HepG2 (cell line): Measurements from ENCODE around the gene C2orf81. TPM values are rescaled to one million over a fixed set of nuclear protein-coding genes. Genes with fewer than 3 reads are reported as not detected.

ENCODE experiments used
- ATAC-seq: fragments of 200-7000 bp; cut with Tn5 transposase; 3 replicates; pipeline ENCODE4 v1.9.1; 2020; ENCODE audit warnings: mild to moderate bottlenecking, moderate library complexity
- BruUV-seq: library from RNA; stranded (reverse); fragments of 400-500 nt; replicated peaks from 2 replicates; lab custom pipeline; 2021; lab: Mats Ljungman, UMichigan
- CTCF ChIA-PET: fragments of 300-600 bp; formaldehyde crosslinking; extraction: SDS; loops from one replicate; lab custom pipeline; 2021; ENCODE audit warnings: low total read pairs, inconsistent platforms, low intra/inter-chr PET ratio; lab: Yijun Ruan, JAX
- POLR2A ChIA-PET: fragments of 350-600 bp; sonication (Branson Sonifier 250); formaldehyde crosslinking; loops from one replicate; lab custom pipeline; 2020; ENCODE audit warnings: antibody characterized with exemption, inconsistent platforms; lab: Yijun Ruan, JAX
- DNase-seq: peaks from one replicate; pipeline ENCODE4 v3.0.0-alpha.2; 2015; ENCODE audit warnings: low spot score
- FAIRE-seq: peaks from 3 replicates; lab custom pipeline; 2011; peaks lifted over from hg19 to GRCh38; lab: Jason Lieb, UNC
- H2AFZ ChIP-seq: one replicate; pipeline ENCODE4 v1.6.1; 2011; ENCODE audit warnings: low read length, inconsistent platforms
- H3K27ac ChIP-seq: fragments of 300-600 bp; 3 replicates; pipeline ENCODE4 v1.8.0; 2011; ENCODE audit warnings: mixed run types, mild to moderate bottlenecking, mixed read lengths, low read length, inconsistent platforms; ENCODE audit not compliant: insufficient read depth; ENCODE audit errors: extremely low read length
- H3K27me3 ChIP-seq, 2 experiments: fragments of 200-600 bp in 1 of 2; 2 replicates in 1 of 2; 3 replicates in 1 of 2; pipeline versions ENCODE4 v1.6.0 to v1.8.0; 2011; ENCODE audit warnings: low read length in 2 of 2, mild to moderate bottlenecking in 2 of 2, moderate library complexity in 2 of 2, inconsistent platforms in 1 of 2; ENCODE audit not compliant: insufficient read depth in 2 of 2, control insufficient read depth in 1 of 2
- H3K36me3 ChIP-seq, 2 experiments: fragments of 200-600 bp in 1 of 2; replicated peaks in 1 of 2; 2 replicates in 1 of 2; 3 replicates in 1 of 2; pipeline versions ENCODE4 v1.5.1 to v1.8.0; 2011; ENCODE audit warnings: low read length in 2 of 2, inconsistent platforms in 1 of 2; ENCODE audit not compliant: insufficient read depth in 2 of 2, control insufficient read depth in 1 of 2
- H3K4me1 ChIP-seq: 2 replicates; pipeline ENCODE4 v1.5.1; 2012; ENCODE audit warnings: low read length, inconsistent platforms; ENCODE audit not compliant: insufficient read depth
- H3K4me2 ChIP-seq: 2 replicates; pipeline ENCODE4 v1.6.0; 2011; ENCODE audit warnings: low read depth, low read length, inconsistent platforms
- H3K4me3 ChIP-seq, 3 experiments: fragments of 200-600 bp in 1 of 3; sonication (generic), shearing (Covaris generic) in 1 of 3; replicated peaks in 1 of 3; 2 replicates each; pipeline ENCODE4 v1.5.1; 2011 to 2016; ENCODE audit warnings: low read length in 3 of 3, inconsistent platforms in 2 of 3, low read depth in 2 of 3, mild to moderate bottlenecking in 2 of 3, control low read depth in 1 of 3, mixed read lengths in 1 of 3; ENCODE audit not compliant: insufficient read depth in 1 of 3
- H3K79me2 ChIP-seq: one replicate; pipeline ENCODE4 v1.6.1; 2011; ENCODE audit warnings: low read length, inconsistent platforms; ENCODE audit not compliant: insufficient read depth
- H3K9ac ChIP-seq: 2 replicates; pipeline ENCODE4 v1.6.0; 2011; ENCODE audit warnings: mild to moderate bottlenecking, low read depth, low read length, inconsistent platforms; ENCODE audit not compliant: insufficient read depth
- H3K9me3 ChIP-seq: 2 replicates; pipeline ENCODE4 v1.5.1; 2012; ENCODE audit warnings: mild to moderate bottlenecking, low read length
- H4K20me1 ChIP-seq: 2 replicates; pipeline ENCODE4 v1.6.0; 2011; ENCODE audit warnings: inconsistent platforms, mild to moderate bottlenecking, low read length, moderate library complexity; ENCODE audit not compliant: insufficient read depth
- CHD2 ChIP-seq: IDR thresholded peaks from 2 replicates; pipeline ENCODE4 v1.6.1; 2011; ENCODE audit warnings: low read depth, low read length, improper control_type of control experiment
- ISX ChIP-seq: sonication (generic); formaldehyde crosslinking; conservative IDR thresholded peaks from 2 replicates; pipeline ENCODE4 v1.5.0; 2020; ENCODE audit warnings: missing genetic modification reagents
- ZNF224 ChIP-seq: sonication (generic); formaldehyde crosslinking; IDR thresholded peaks from 2 replicates; pipeline ENCODE4 v1.5.0; 2020; ENCODE audit warnings: mild to moderate bottlenecking, missing genetic modification reagents
- ZNF253 ChIP-seq: sonication (generic); formaldehyde crosslinking; IDR thresholded peaks from 2 replicates; pipeline ENCODE4 v1.8.0; 2022; ENCODE audit warnings: mild to moderate bottlenecking, missing genetic modification reagents, borderline replicate concordance
- ZNF263 ChIP-seq: sonication (generic); formaldehyde crosslinking; IDR thresholded peaks from 2 replicates; pipeline ENCODE4 v1.4.0; 2020; ENCODE audit warnings: missing genetic modification reagents
- ZNF350 ChIP-seq: sonication (generic); formaldehyde crosslinking; IDR thresholded peaks from 2 replicates; pipeline ENCODE4 v1.4.0; 2020; ENCODE audit warnings: mild to moderate bottlenecking, low read depth, missing genetic modification reagents, borderline replicate concordance
- ZNF589 ChIP-seq: sonication (generic); formaldehyde crosslinking; conservative IDR thresholded peaks from 2 replicates; pipeline ENCODE4 v1.8.0; 2022; ENCODE audit warnings: mild to moderate bottlenecking, moderate library complexity, missing genetic modification reagents
- WGBS: methylation state at CpG from one replicate; pipeline ENCODE4 v1.1.6; 2017; ENCODE audit warnings: low lambda C conversion rate; 5-methylcytosine and 5-hydroxymethylcytosine counted together
- in situ Hi-C: cut with HindIII; loops from 2 replicates; pipeline ENCODE4 v1.10.0; 2017; ENCODE audit warnings: low pct_unique_long_range_greater_than_20kb; ENCODE audit not compliant: extremely low pct_ligation_motif_present
- intact Hi-C: fragments of 100-400 bp; cut with micrococcal nuclease; formaldehyde crosslinking; loops from one replicate; pipeline ENCODE4 v1.10.0; 2022; ENCODE audit not compliant: unreplicated experiment
- polyA plus RNA-seq, 8 experiments: library from polyadenylated mRNA; depleted of rRNA in 3 of 8; stranded (reverse) in 7 of 8; unstranded in 1 of 8; fragments of >200 nt; fragmentation: Illumina TruSeq in 4 of 8; extraction: Trizol in 4 of 8; gene quantifications; 2 replicates each; pipeline versions ENCODE4 v1.2.1 to v1.2.3, GENCODE V29; 2011 to 2016; ENCODE audit warnings: low read depth in 4 of 8, missing spikeins in 1 of 8, mixed read lengths in 1 of 8; ENCODE audit not compliant: insufficient read depth in 1 of 8
- total RNA-seq, 5 experiments: library from RNA; depleted of rRNA; stranded (reverse); fragments of >200 nt; fragmentation: Illumina TruSeq; extraction: Trizol; gene quantifications; 2 replicates each; pipeline ENCODE4 v1.2.3, GENCODE V29; 2016; ENCODE audit warnings: low read depth in 1 of 5
- TF ChIP-seq, protein P1 (sequence below), 2 experiments: fragments of 450-650 bp in 1 of 2; sonication (generic) in 1 of 2; formaldehyde crosslinking in 1 of 2; IDR thresholded peaks; 2 replicates each; pipeline versions ENCODE4 v1.6.1 to v1.8.0; 2016 to 2022; ENCODE audit warnings: antibody characterized with exemption in 1 of 2, mild to moderate bottlenecking in 1 of 2, missing genetic modification reagents in 1 of 2
- TF ChIP-seq, protein P2 (sequence below): sonication (generic); formaldehyde crosslinking; IDR thresholded peaks from 2 replicates; pipeline ENCODE4 v1.4.0; 2020; ENCODE audit warnings: mild to moderate bottlenecking, missing genetic modification reagents
- TF ChIP-seq, protein P3 (sequence below): IDR thresholded peaks from 2 replicates; pipeline ENCODE4 v1.6.1; 2012; ENCODE audit warnings: low read depth, low read length, improper control_type of control experiment

C2orf81 gene
- total and polyA plus RNA-seq, 2 of the 13 experiments (the other 11 are each of a cell fraction or from before 2014, with no cell fraction given), result 0.15 to 0.17 TPM

- TF ChIP-seq, protein P1, sequence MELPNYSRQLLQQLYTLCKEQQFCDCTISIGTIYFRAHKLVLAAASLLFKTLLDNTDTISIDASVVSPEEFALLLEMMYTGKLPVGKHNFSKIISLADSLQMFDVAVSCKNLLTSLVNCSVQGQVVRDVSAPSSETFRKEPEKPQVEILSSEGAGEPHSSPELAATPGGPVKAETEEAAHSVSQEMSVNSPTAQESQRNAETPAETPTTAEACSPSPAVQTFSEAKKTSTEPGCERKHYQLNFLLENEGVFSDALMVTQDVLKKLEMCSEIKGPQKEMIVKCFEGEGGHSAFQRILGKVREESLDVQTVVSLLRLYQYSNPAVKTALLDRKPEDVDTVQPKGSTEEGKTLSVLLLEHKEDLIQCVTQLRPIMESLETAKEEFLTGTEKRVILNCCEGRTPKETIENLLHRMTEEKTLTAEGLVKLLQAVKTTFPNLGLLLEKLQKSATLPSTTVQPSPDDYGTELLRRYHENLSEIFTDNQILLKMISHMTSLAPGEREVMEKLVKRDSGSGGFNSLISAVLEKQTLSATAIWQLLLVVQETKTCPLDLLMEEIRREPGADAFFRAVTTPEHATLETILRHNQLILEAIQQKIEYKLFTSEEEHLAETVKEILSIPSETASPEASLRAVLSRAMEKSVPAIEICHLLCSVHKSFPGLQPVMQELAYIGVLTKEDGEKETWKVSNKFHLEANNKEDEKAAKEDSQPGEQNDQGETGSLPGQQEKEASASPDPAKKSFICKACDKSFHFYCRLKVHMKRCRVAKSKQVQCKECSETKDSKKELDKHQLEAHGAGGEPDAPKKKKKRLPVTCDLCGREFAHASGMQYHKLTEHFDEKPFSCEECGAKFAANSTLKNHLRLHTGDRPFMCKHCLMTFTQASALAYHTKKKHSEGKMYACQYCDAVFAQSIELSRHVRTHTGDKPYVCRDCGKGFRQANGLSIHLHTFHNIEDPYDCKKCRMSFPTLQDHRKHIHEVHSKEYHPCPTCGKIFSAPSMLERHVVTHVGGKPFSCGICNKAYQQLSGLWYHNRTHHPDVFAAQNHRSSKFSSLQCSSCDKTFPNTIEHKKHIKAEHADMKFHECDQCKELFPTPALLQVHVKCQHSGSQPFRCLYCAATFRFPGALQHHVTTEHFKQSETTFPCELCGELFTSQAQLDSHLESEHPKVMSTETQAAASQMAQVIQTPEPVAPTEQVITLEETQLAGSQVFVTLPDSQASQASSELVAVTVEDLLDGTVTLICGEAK (IDR thresholded peaks at IDR 0.05), result no peak
- TF ChIP-seq, protein P1 (CRISPR knock-in tag; IDR thresholded peaks at IDR 0.05), result no peak
Measured at GRCh38 chr2:74406035-74406434, 15.4 kb downstream of the C2orf81 start (continued).

DNA sequence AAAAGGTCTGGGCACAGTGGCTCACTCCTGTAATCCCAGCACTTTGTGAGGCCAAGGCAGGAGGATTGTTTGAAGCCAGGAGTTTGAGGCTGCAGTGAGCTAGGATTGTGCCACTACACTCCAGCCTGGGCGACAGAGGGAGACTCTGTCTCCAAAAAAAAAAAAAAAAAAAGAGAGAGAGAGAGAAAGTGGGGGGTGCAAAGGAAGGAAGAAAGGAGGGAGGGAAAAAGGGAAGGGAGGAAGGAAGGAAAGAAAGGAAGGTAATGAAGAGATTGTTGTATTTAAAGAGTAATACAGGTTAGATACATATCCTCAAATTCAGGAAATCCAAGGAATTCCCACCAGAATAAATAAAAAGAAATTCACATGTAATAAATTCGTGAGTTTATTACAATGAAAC, 19.5 kb downstream of the C2orf81 start:
- no TSS peak for BruUV-seq
- intact Hi-C loops (no loop called here), in situ Hi-C loops (no loop called here)
- Histone ChIP-seq H3K27ac (no peak overlapping the region), H3K27me3 (no peaks in the 10 kb centered on the region; a peak in 1 of 5 replicates), H3K4me3 (no peak overlapping the region), H4K20me1 (no peaks in the 10 kb centered on the region), H3K9me3 (no peaks in the 10 kb centered on the region), H3K4me1 (0 out of 2 replicates have a peak, but pooled peaks cover 6% of the 10 kb centered on the region), H3K79me2 (no peaks in the 10 kb centered on the region), H3K4me2 (no peak overlapping the region), H3K36me3 (no peaks in the 10 kb centered on the region), H3K9ac (no peak overlapping the region), H2AFZ (no peak overlapping the region)
- TF ChIP-seq ZNF263 (no peak), ZNF589 (CRISPR knock-in tag) (no peak), ZNF350 (CRISPR knock-in tag) (no peak), ZNF253 (CRISPR knock-in tag) (no peak), ISX (CRISPR knock-in tag) (no peak), CHD2 (no peak), ZNF224 (CRISPR knock-in tag) (no peak)
- TF ChIP-seq, protein P2, sequence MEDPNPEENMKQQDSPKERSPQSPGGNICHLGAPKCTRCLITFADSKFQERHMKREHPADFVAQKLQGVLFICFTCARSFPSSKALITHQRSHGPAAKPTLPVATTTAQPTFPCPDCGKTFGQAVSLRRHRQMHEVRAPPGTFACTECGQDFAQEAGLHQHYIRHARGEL (CRISPR knock-in tag), result no peak
- TF ChIP-seq, protein P3, sequence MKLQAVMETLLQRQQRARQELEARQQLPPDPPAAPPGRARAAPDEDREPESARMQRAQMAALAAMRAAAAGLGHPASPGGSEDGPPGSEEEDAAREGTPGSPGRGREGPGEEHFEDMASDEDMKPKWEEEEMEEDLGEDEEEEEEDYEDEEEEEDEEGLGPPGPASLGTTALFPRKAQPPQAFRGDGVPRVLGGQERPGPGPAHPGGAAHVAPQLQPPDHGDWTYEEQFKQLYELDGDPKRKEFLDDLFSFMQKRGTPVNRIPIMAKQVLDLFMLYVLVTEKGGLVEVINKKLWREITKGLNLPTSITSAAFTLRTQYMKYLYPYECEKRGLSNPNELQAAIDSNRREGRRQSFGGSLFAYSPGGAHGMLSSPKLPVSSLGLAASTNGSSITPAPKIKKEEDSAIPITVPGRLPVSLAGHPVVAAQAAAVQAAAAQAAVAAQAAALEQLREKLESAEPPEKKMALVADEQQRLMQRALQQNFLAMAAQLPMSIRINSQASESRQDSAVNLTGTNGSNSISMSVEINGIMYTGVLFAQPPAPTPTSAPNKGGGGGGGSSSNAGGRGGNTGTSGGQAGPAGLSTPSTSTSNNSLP, result no peak
- ATAC-seq (no peak), FAIRE-seq (no peak), DNase-seq (no peak)
- ChIA-PET POLR2A (interaction anchor here (1.2 kb wide), 1 partner anchor 11 kb away, joined by 4 read pairs; no protein-coding TSS in a partner anchor), CTCF (interaction anchor here (1.9 kb wide), 1 partner anchor 10 kb away, joined by 4 read pairs; no protein-coding TSS in a partner anchor)
- 4% methylated on average over 2 of the region's 2 CpGs for WGBS
